Measurements from ENCODE around the gene PKM. TPM values are rescaled to one million over a fixed set of nuclear protein-coding genes. Genes with fewer than 3 reads are reported as not detected.

Gene PKM
- total and polyA plus RNA-seq, 9 of the 15 experiments (the other 6 are each of a cell fraction or from before 2014, with no cell fraction given), result 140 to 825 (median 383) TPM

DNA sequence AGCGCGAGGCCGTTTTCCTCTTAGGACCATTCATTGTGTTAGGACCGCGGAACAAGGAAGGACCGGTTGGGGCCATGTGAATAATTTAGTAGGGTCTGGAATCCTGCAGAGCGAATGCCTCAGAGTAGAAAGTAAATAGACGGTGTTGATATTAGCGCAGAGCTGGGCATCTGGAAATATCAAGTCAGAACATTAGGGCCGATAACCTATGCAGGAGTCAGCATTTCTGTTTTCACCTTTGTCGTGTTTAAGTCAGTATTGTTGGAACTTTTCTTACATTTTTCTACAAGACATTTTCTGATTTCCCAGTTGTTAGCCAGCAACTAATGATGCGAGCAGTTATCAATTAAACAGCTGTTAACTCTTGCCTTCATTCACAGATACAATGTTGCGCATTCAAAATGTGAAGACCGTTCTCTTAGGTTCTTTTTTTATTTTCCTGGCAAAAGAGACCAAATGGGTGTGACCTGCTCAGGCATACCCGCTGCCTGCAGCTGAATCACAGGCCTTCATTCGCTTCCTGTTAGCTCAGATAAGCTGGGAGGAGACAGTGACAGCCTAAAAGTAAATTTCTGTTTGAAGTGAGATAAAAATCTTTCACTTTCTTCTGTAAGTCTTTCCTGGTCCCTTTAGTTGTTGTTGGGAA, 966 bp upstream of the PKM start (continued):
- no peak for TF ChIP-seq ETV6 (IDR thresholded peaks at IDR 0.05; ENCODE audit: borderline replicate concordance in 1 of 2, low read depth in 2 of 2, low read length in 1 of 2)
- no peak for TF ChIP-seq ETV6 (CRISPR knock-in tag; IDR thresholded peaks at IDR 0.05; ENCODE audit: borderline replicate concordance)
- TF ChIP-seq SRSF7 (optimal IDR thresholded peaks at IDR 0.05; ENCODE audit: low read depth, low read length), result no peak
- TF ChIP-seq, protein P1, sequence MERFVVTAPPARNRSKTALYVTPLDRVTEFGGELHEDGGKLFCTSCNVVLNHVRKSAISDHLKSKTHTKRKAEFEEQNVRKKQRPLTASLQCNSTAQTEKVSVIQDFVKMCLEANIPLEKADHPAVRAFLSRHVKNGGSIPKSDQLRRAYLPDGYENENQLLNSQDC (CRISPR knock-in tag; IDR thresholded peaks at IDR 0.05), result no peak
- no peak for TF ChIP-seq KHSRP (IDR thresholded peaks at IDR 0.05)
- TF ChIP-seq, protein P2, sequence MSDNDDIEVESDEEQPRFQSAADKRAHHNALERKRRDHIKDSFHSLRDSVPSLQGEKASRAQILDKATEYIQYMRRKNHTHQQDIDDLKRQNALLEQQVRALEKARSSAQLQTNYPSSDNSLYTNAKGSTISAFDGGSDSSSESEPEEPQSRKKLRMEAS (CRISPR knock-in tag; IDR thresholded peaks at IDR 0.05), result no peak
- no peak for TF ChIP-seq NR1H2 (CRISPR knock-in tag; IDR thresholded peaks at IDR 0.05)
- peak; percentile 55 for TF ChIP-seq SAP30 (IDR thresholded peaks at IDR 0.05; ENCODE audit: borderline replicate concordance, insufficient read depth, low read depth, low read length, poor library complexity, severe bottlenecking)
- TF ChIP-seq TCF7L2 (IDR thresholded peaks at IDR 0.05; ENCODE audit: low read depth, low read length), result no peak
- TF ChIP-seq NR2C2 (CRISPR knock-in tag; IDR thresholded peaks at IDR 0.05), result no peak
- TF ChIP-seq NR2C2 (tag; IDR thresholded peaks at IDR 0.05), result no peak
- TF ChIP-seq KDM2B (CRISPR knock-in tag; IDR thresholded peaks at IDR 0.05), result no peak
- TF ChIP-seq, protein P3, sequence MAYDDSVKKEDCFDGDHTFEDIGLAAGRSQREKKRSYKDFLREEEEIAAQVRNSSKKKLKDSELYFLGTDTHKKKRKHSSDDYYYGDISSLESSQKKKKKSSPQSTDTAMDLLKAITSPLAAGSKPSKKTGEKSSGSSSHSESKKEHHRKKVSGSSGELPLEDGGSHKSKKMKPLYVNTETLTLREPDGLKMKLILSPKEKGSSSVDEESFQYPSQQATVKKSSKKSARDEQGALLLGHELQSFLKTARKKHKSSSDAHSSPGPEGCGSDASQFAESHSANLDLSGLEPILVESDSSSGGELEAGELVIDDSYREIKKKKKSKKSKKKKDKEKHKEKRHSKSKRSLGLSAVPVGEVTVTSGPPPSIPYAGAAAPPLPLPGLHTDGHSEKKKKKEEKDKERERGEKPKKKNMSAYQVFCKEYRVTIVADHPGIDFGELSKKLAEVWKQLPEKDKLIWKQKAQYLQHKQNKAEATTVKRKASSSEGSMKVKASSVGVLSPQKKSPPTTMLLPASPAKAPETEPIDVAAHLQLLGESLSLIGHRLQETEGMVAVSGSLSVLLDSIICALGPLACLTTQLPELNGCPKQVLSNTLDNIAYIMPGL (CRISPR knock-in tag; IDR thresholded peaks at IDR 0.05), result no peak
- no peak for TF ChIP-seq KLF13 (tag; IDR thresholded peaks at IDR 0.05; ENCODE audit: borderline replicate concordance, low read depth)
- TF ChIP-seq RFX1 (IDR thresholded peaks at IDR 0.05), result no peak
- no peak for TF ChIP-seq PHF8 (IDR thresholded peaks at IDR 0.05; ENCODE audit: borderline replicate concordance, low read length)
- peak; percentile 77 for TF ChIP-seq BCOR (IDR thresholded peaks at IDR 0.05)
- TF ChIP-seq ZNF121 (CRISPR knock-in tag; conservative IDR thresholded peaks at IDR 0.05), result no peak
- TF ChIP-seq NRF1 (conservative IDR thresholded peaks at IDR 0.05 in 1 of 2, IDR thresholded peaks at IDR 0.05 in 1 of 2), result peak; percentile 63; a peak in 3 of 4 replicates
- TF ChIP-seq PHB2 (IDR thresholded peaks at IDR 0.05; ENCODE audit: low read depth), result no peak
- no peak for TF ChIP-seq PRPF4 (IDR thresholded peaks at IDR 0.05; ENCODE audit: insufficient read depth, low read depth, low read length, poor library complexity, severe bottlenecking)
